SH-SY5Y (cell line): ENCODE results near the gene CACTIN.

Source experiments
- GATA2 ChIP-seq: IDR thresholded peaks from 2 replicates; pipeline ENCODE4 v1.6.1; 2011; ENCODE audit warnings: mild to moderate bottlenecking, low read depth, low read length
- GATA3 ChIP-seq: IDR thresholded peaks from 2 replicates; pipeline ENCODE4 v1.6.1; 2011; ENCODE audit warnings: low read depth, mild to moderate bottlenecking, low read length, moderate library complexity

DNA sequence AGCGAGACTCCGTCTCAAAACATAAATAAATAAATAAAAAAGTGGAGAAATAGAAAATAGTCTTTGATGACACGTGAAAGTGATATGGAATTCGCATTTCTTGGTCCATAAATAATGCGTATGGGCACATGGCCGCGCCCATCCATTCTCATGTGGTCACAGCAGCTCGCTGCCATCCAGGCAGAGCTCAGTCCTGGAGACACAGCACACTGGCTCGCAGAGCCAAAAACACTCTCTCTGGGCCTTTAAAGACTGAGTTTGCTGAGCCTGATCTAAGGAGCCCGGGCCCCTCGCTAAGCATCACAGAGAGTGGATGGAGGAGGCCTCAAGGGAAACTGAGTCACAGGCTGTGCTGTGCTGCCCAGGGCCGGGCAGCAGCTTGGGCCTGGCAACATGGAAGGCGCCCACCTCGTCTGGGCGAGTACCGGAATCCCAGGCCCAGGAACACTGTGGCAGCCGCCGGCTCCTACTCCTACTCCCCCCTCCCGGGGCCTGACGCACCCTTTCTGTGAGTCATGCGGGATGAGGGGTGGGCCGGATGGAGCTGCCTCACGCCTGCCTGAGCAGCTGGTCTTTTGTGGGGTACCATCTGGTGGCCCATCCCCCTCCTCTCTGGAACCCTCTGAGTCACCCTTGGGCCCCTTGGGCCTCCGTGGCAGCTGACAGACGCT, 28.9 kb upstream of the CACTIN start:
- TF ChIP-seq GATA2 (no peak), GATA3 (no peak)
